ENCODE data around the gene IL17B.
"Not testable (repeated sequence)": the region's sequence is repeated elsewhere in the genome, so short reads cannot be mapped to it uniquely, and the experiment has no call there.

GRCh38 chr5:149394996-149395395 is 15.9 kb upstream of the IL17B start:
- TF ChIP-seq RFX5 (IDR thresholded peaks at IDR 0.05; ENCODE audit: low read depth, low read length); ZBTB2 (IDR thresholded peaks at IDR 0.05); CHD1 (IDR thresholded peaks at IDR 0.05; ENCODE audit: low read length); SNAPC5 (CRISPR knock-in tag; IDR thresholded peaks at IDR 0.05); USF2 (CRISPR knock-in tag; IDR thresholded peaks at IDR 0.05); ETS1 (conservative IDR thresholded peaks at IDR 0.05; ENCODE audit: control insufficient read depth, low read depth, low read length); CTCF (IDR thresholded peaks at IDR 0.05 in 2 of 3, conservative IDR thresholded peaks at IDR 0.05 in 1 of 3; ENCODE audit: insufficient read depth in 2 of 3, low read depth in 1 of 3, low read length in 3 of 3); ZNF280B (CRISPR knock-in tag; IDR thresholded peaks at IDR 0.05); ARID3A (IDR thresholded peaks at IDR 0.05; ENCODE audit: borderline replicate concordance, low read depth, low read length); SREBF2 (CRISPR knock-in tag; IDR thresholded peaks at IDR 0.05); ZC3H11A (IDR thresholded peaks at IDR 0.05; ENCODE audit: low read depth, low read length): not testable (repeated sequence)

Data from K562 (cell line).